Left ventricle myocardium superior (tissue), 1 donor: Measurements from ENCODE around the gene EEF1AKMT2. TPM values are rescaled to one million over a fixed set of nuclear protein-coding genes. Genes with fewer than 3 reads are reported as not detected.

Experiments used
- ATAC-seq: fragments of 200-7000 bp; cut with Tn5 transposase; one replicate; pipeline ENCODE4 v1.9.1; 2020; ENCODE audit warnings: mild to moderate bottlenecking, moderate library complexity
- DNase-seq: peaks from one replicate; pipeline ENCODE4 v3.0.0-alpha.2; 2020
- intact Hi-C: fragments of 100-400 bp; cut with micrococcal nuclease; formaldehyde crosslinking; loops from one replicate; pipeline ENCODE4 v1.11.0; 2022
- total RNA-seq: library from RNA; stranded (reverse); fragmentation: NEBNext Ultra II Directional; extraction: Animal tissue kit (Norgen Biotek cat#: 25700); gene quantifications from one replicate; pipeline ENCODE4 v1.2.1, GENCODE V29; 2021
- donor health status: DM: no; HTN: yes; CAD: no; lungs with severe emphysema.

The EEF1AKMT2 gene
- total RNA-seq, 1 donor from 2014 or later: 13.7 TPM

- intact Hi-C loops: loop anchor here (10.0 kb wide), 1 partner anchor 97 kb away; no protein-coding TSS in a partner anchor
- peak; percentile 88 for DNase-seq
- peak; percentile 65 for ATAC-seq
Observed at GRCh38 chr10:124741281-124741921, 50.3 kb downstream of the EEF1AKMT2 start.

GRCh38 chr10:124740369-124741280 lies 51.1 kb downstream of the EEF1AKMT2 start:
- peak; percentile 81 for DNase-seq
- peak; percentile 25 for ATAC-seq
- intact Hi-C loops: loop anchor here (10.0 kb wide), 1 partner anchor 96 kb away; no protein-coding TSS in a partner anchor

- DNase-seq: no peak
- no peak for ATAC-seq
- intact Hi-C loops: loop anchor here (10.0 kb wide), 1 partner anchor 95 kb away; no protein-coding TSS in a partner anchor
Observed at GRCh38 chr10:124739986-124740368, 51.7 kb downstream of the EEF1AKMT2 start.

- ATAC-seq: no peak
- DNase-seq: no peak
- intact Hi-C loops: no loop called here
Observed at GRCh38 chr10:124739119-124739921, 52.4 kb downstream of the EEF1AKMT2 start.

- DNase-seq (no peak), ATAC-seq (no peak)
- intact Hi-C loops: no loop called here
Observed at GRCh38 chr10:124738441-124738840, 53.2 kb downstream of the EEF1AKMT2 start.

- intact Hi-C loops: no loop called here
- ATAC-seq (no peak), DNase-seq (no peak)
Observed at GRCh38 chr10:124737708-124738107, 54.0 kb downstream of the EEF1AKMT2 start.

GRCh38 chr10:124737221-124737620 lies 54.5 kb downstream of the EEF1AKMT2 start:
- no peak for ATAC-seq
- intact Hi-C loops: no loop called here
- no peak for DNase-seq

GRCh38 chr10:124736491-124737136 lies 55.1 kb downstream of the EEF1AKMT2 start:
- intact Hi-C loops: no loop called here

GRCh38 chr10:124735491-124736286 lies 56.0 kb downstream of the EEF1AKMT2 start:
- ATAC-seq (no peak), DNase-seq (no peak)
- intact Hi-C loops: no loop called here

More at GRCh38 chr10:124736491-124737136, 55.1 kb downstream of the EEF1AKMT2 start:
- peak; percentile 91 for DNase-seq
- peak; percentile 83 for ATAC-seq

- intact Hi-C loops: no loop called here
- no peak for ATAC-seq
- no peak for DNase-seq
Observed at GRCh38 chr10:124734311-124735166, 57.1 kb downstream of the EEF1AKMT2 start.

- no peak for ATAC-seq
- no peak for DNase-seq
- intact Hi-C loops: no loop called here
Observed at GRCh38 chr10:124733571-124734245, 58.0 kb downstream of the EEF1AKMT2 start.

- DNase-seq (peak; percentile 78), ATAC-seq (peak; percentile 51)
- intact Hi-C loops: no loop called here
Observed at GRCh38 chr10:124732931-124733570, 58.6 kb downstream of the EEF1AKMT2 start.

- DNase-seq: no peak
- intact Hi-C loops: no loop called here
- no peak for ATAC-seq
Observed at GRCh38 chr10:124731551-124731950, 60.1 kb downstream of the EEF1AKMT2 start.

GRCh38 chr10:124730790-124731189 lies 60.9 kb downstream of the EEF1AKMT2 start:
- intact Hi-C loops: no loop called here

GRCh38 chr10:124728830-124729661 lies 62.6 kb downstream of the EEF1AKMT2 start:
- intact Hi-C loops: no loop called here
- ATAC-seq (no peak), DNase-seq (no peak)

More at GRCh38 chr10:124730790-124731189, 60.9 kb downstream of the EEF1AKMT2 start:
- DNase-seq: no peak
- no peak for ATAC-seq
